Naive B cell (primary cell): ENCODE measurements around the gene MINDY4. TPM values are rescaled to one million over a fixed set of nuclear protein-coding genes. Genes with fewer than 3 reads are reported as not detected.

Source experiments
- ATAC-seq, 2 donors: fragments of 150-1000 bp; cut with Tn5 transposase; 2 replicates each; pipeline ENCODE4 v1.10.0; 2021; ENCODE audit warnings: low read depth in 2 of 2, mild to moderate bottlenecking in 2 of 2, moderate library complexity in 2 of 2
- DNase-seq: peaks from one replicate; pipeline ENCODE4 v3.0.0; 2022
- H3K27ac Mint-ChIP-seq, 6 donors: one replicate each; pipeline ENCODE4 v1.8.0; 2020 to 2022; ENCODE audit warnings: mild to moderate bottlenecking in 6 of 6, mixed read lengths in 6 of 6, moderate library complexity in 5 of 6, inconsistent platforms in 2 of 6
- H3K27me3 Mint-ChIP-seq, 3 donors: one replicate each; pipeline ENCODE4 v1.8.0; 2021 to 2022; ENCODE audit warnings: mixed read lengths in 3 of 3, mild to moderate bottlenecking in 1 of 3
- H3K36me3 Mint-ChIP-seq, 2 donors: one replicate each; pipeline ENCODE4 v1.8.0; 2020 to 2022; ENCODE audit warnings: mixed read lengths in 2 of 2, inconsistent platforms in 1 of 2, mild to moderate bottlenecking in 1 of 2
- H3K4me1 Mint-ChIP-seq, 3 donors: one replicate each; pipeline ENCODE4 v1.8.0; 2020 to 2022; ENCODE audit warnings: mixed read lengths in 3 of 3, inconsistent platforms in 1 of 3, mild to moderate bottlenecking in 1 of 3, moderate library complexity in 1 of 3
- H3K4me3 Mint-ChIP-seq, 8 donors: one replicate each; pipeline ENCODE4 v1.8.0; 2020 to 2022; ENCODE audit warnings: mild to moderate bottlenecking in 8 of 8, mixed read lengths in 8 of 8, moderate library complexity in 8 of 8, inconsistent platforms in 2 of 8
- H3K9me3 Mint-ChIP-seq, 7 donors: one replicate each; pipeline ENCODE4 v1.8.0; 2020 to 2022; ENCODE audit warnings: mixed read lengths in 7 of 7, mild to moderate bottlenecking in 5 of 7, inconsistent platforms in 2 of 7, moderate library complexity in 1 of 7
- polyA plus RNA-seq, 6 donors: library from polyadenylated mRNA; unstranded; fragments of 300-500 nt; fragmentation: Illumina TruSeq; gene quantifications; one replicate each; pipeline ENCODE4 v1.2.3, GENCODE V29; 2021; ENCODE audit warnings: low read depth in 6 of 6

Gene MINDY4
- polyA plus RNA-seq, 6 donors from 2014 or later: 0.14 to 0.16 TPM; not detected in 4

DNA sequence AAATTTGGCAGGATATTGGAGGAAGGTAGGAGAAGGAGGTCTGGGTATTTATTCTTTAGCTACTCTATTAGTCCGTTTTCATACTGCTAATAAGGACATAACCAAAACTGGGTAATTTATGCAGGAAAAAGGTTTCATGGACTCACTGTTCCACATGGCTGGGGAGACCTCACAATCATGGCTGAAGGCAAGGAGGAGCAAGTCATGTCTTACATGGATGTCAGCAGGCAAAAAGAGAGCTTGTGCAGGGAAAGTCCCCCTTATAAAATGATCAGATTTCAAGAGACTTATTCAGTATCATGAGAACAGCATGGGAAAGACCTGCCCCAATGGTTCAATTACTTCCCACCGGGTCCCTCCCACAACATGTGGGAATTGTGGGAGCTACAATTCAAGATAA, 21.2 kb upstream of the MINDY4 start:
- no peaks in the 10 kb centered on the region for H3K4me1 Mint-ChIP-seq
- no peak overlapping the region for H3K4me3 Mint-ChIP-seq
- peaks cover 4 to 13% (median 6%) of the 10 kb centered on the region in 7 donors for H3K9me3 Mint-ChIP-seq
- no peaks in the 10 kb centered on the region for H3K36me3 Mint-ChIP-seq
- H3K27ac Mint-ChIP-seq: peak overlapping the region in 1 of 6 donors; percentile 64
- ATAC-seq (no peak), DNase-seq (no peak)
- H3K27me3 Mint-ChIP-seq: peaks cover 0 to 15% (median 0%) of the 10 kb centered on the region in 3 donors

DNA sequence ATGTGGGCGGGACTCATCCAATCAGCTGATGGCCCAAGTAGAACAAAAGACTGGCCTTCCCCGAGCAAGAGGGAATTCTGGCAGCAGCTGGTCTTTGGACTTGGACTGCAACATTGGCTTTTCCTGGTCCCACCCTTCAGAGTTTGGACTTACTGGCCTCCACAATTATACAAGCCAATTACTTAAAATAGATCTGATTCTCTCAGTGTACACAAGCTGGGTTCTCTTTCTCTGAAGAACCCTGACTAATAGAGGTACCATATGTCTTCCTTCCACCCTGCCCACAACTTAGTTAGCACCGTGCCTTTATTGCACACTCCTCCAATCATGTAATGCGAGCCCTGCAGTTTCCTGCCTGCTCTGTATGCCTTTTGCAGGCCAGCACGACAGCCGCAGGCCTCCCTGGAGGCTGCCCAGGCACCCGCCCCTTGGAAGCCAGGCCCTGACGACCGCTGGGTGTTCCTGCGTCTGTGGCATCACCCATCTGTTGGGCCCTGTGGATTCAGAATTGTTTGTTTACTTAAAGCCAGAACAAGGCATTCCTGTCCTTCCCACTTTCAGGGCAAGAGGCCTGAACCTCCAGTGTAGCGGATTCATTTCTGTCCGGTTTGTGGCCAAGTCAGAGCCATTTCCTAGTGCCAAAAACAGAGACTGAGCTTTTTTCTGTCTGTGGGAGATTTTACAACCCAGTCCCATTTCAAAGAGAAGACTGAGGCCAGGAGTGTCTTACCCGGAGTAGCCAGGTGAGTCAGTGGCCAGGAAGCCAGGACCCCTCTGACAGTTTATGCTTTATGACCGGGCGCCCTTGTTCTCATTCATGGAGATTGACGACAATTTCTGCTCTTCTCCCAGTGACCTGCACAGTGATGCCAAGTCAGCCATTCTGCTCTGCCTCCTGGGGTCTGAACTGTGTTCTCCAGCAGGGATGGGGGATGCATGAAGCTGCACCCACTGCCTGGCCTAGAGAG, 20.2 kb upstream of the MINDY4 start:
- H3K9me3 Mint-ChIP-seq: peaks cover 4 to 13% (median 6%) of the 10 kb centered on the region in 7 donors

GRCh38 chr7:30751696-30752273, 19.4 kb upstream of the MINDY4 start, which contains the start of gene INMT:
INMT (plus strand) TSS chr7:30752135; CDS start chr7:30752151, 16 bp downstream.
- H3K4me1 Mint-ChIP-seq: no peaks in the 10 kb centered on the region
- H3K4me3 Mint-ChIP-seq: no peak within 1 kb of the TSS
- H3K27me3 Mint-ChIP-seq: peaks cover 0 to 10% (median 0%) of the 10 kb centered on the region in 3 donors
- H3K27ac Mint-ChIP-seq: peak within 1 kb of the TSS in 1 of 6 donors; percentile 22
- DNase-seq: no peak
- ATAC-seq: no peak
- H3K36me3 Mint-ChIP-seq: no peaks in the 10 kb centered on the region
- peaks cover 4 to 13% (median 6%) of the 10 kb centered on the region in 7 donors for H3K9me3 Mint-ChIP-seq

More for the DNA sequence above, 20.2 kb upstream of the MINDY4 start:
- Mint-ChIP-seq H3K4me1 (no peaks in the 10 kb centered on the region), H3K27ac (no peak overlapping the region), H3K36me3 (no peaks in the 10 kb centered on the region), H3K27me3 (peaks cover 0 to 10% (median 0%) of the 10 kb centered on the region in 3 donors), H3K4me3 (no peak overlapping the region)
- ATAC-seq: no peak
- DNase-seq: no peak

GRCh38 chr7:30752484-30752883, 18.7 kb upstream of the MINDY4 start:
- Mint-ChIP-seq H3K27me3 (peaks cover 4 to 17% (median 6%) of the 10 kb centered on the region in 3 donors), H3K4me1 (peaks cover 0 to 3% (median 0%) of the 10 kb centered on the region in 3 donors), H3K4me3 (no peak overlapping the region), H3K27ac (peak overlapping the region in 1 of 6 donors; percentile 22), H3K9me3 (peaks cover 4 to 13% (median 6%) of the 10 kb centered on the region in 7 donors), H3K36me3 (no peaks in the 10 kb centered on the region)
- DNase-seq (no peak), ATAC-seq (no peak)

GRCh38 chr7:30752979-30753378, 18.2 kb upstream of the MINDY4 start:
- no peak for ATAC-seq
- Mint-ChIP-seq H3K9me3 (peaks cover 4 to 13% (median 6%) of the 10 kb centered on the region in 7 donors), H3K27ac (peak overlapping the region in 1 of 6 donors; percentile 80), H3K4me3 (no peak overlapping the region), H3K4me1 (peaks cover 0 to 3% (median 0%) of the 10 kb centered on the region in 3 donors), H3K36me3 (no peaks in the 10 kb centered on the region), H3K27me3 (peaks cover 6 to 20% (median 8%) of the 10 kb centered on the region in 3 donors)
- no peak for DNase-seq

- no peak for DNase-seq
- H3K4me3 Mint-ChIP-seq: no peak overlapping the region
- no peak for ATAC-seq
- H3K4me1 Mint-ChIP-seq: peaks cover 0 to 3% (median 0%) of the 10 kb centered on the region in 3 donors
- H3K27ac Mint-ChIP-seq: no peak overlapping the region
- peaks cover 8 to 24% (median 8%) of the 10 kb centered on the region in 3 donors for H3K27me3 Mint-ChIP-seq
- H3K9me3 Mint-ChIP-seq: peaks cover 4 to 12% (median 6%) of the 10 kb centered on the region in 7 donors
- H3K36me3 Mint-ChIP-seq: no peaks in the 10 kb centered on the region
Measured at GRCh38 chr7:30754315-30754877, 16.8 kb upstream of the MINDY4 start.

GRCh38 chr7:30755384-30756154, 15.6 kb upstream of the MINDY4 start:
- H3K36me3 Mint-ChIP-seq: no peaks in the 10 kb centered on the region
- peaks cover 0 to 3% (median 0%) of the 10 kb centered on the region in 3 donors for H3K4me1 Mint-ChIP-seq
- ATAC-seq: no peak

DNA sequence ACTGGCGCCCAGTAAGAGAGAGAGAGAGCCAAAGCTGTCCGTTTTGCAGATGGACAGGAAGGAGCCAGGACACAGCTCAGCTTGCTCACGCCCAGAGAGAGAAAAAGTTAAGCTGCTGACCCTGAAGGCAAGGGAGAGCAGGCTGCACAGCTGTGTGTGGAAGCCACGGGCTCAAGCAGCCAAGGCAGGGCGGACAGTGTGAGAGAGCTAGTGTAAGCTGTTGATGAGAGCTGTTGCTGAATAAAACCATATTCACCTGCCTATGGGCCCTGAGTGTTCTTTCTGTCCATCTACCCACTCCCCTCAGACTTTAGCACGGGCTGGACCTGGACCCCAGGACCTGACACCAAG, 13.9 kb upstream of the MINDY4 start:
- H3K9me3 Mint-ChIP-seq: peaks cover 0 to 6% (median 0%) of the 10 kb centered on the region in 7 donors
- peak overlapping the region in 1 of 6 donors; percentile 85 for H3K27ac Mint-ChIP-seq
- no peak for DNase-seq
- peaks cover 0 to 3% (median 0%) of the 10 kb centered on the region in 3 donors for H3K4me1 Mint-ChIP-seq
- no peak overlapping the region for H3K4me3 Mint-ChIP-seq
- no peaks in the 10 kb centered on the region for H3K36me3 Mint-ChIP-seq
- H3K27me3 Mint-ChIP-seq: peaks cover 15 to 45% (median 16%) of the 10 kb centered on the region in 3 donors
- ATAC-seq: no peak

More at GRCh38 chr7:30755384-30756154, 15.6 kb upstream of the MINDY4 start:
- DNase-seq: no peak
- peaks cover 15 to 35% (median 16%) of the 10 kb centered on the region in 3 donors for H3K27me3 Mint-ChIP-seq
- H3K27ac Mint-ChIP-seq: no peak overlapping the region
- no peak overlapping the region for H3K4me3 Mint-ChIP-seq
- H3K9me3 Mint-ChIP-seq: peaks cover 0 to 6% (median 2%) of the 10 kb centered on the region in 7 donors

DNA sequence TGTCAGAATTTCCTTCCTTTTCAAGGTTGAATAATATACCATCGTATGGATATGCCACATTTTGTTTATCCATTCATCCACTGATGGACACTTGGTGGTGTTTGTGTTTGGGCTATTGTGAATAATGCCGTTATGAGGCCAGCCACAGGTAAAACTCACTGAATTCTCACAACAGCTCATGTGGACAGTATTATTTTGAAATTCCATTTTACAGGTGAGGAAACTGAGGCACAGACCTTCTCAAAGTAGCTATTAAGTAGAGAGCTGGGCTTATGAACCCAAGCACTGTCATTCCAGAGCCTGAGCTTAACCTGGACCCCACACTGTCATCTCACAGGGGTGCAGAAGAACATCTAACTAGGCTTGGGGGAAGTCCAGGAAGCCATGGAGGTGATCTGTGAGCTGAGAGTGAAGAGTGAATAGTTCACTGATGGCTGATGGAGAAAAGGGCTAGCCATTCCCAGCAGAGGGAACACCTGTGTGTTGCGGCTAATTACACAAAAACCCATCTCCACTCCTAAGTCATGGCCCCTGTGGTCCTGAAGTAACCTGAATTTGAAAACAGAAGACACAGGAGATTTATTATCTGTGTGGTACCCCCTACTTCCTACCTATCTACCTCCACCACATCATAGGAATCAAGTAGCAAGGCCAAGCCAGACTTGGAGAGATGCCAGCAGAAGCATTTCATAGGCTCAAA, 10.6 kb upstream of the MINDY4 start:
- DNase-seq: no peak
- ATAC-seq: no peak
- H3K27me3 Mint-ChIP-seq: peaks cover 15 to 35% (median 16%) of the 10 kb centered on the region in 3 donors
- no peaks in the 10 kb centered on the region for H3K36me3 Mint-ChIP-seq
- H3K4me3 Mint-ChIP-seq: no peak overlapping the region
- H3K9me3 Mint-ChIP-seq: peaks cover 0 to 2% (median 0%) of the 10 kb centered on the region in 7 donors
- peaks cover 0 to 3% (median 0%) of the 10 kb centered on the region in 3 donors for H3K4me1 Mint-ChIP-seq
- peak overlapping the region in 1 of 6 donors; percentile 57 for H3K27ac Mint-ChIP-seq

- no peak overlapping the region for H3K27ac Mint-ChIP-seq
- H3K9me3 Mint-ChIP-seq: peaks cover 0 to 2% (median 0%) of the 10 kb centered on the region in 7 donors
- peaks cover 15 to 35% (median 16%) of the 10 kb centered on the region in 3 donors for H3K27me3 Mint-ChIP-seq
- no peak for DNase-seq
- H3K4me3 Mint-ChIP-seq: peak overlapping the region in 1 of 8 donors; percentile 15
- H3K36me3 Mint-ChIP-seq: no peaks in the 10 kb centered on the region
- H3K4me1 Mint-ChIP-seq: peaks cover 0 to 3% (median 0%) of the 10 kb centered on the region in 3 donors
- ATAC-seq: no peak
Measured at GRCh38 chr7:30761214-30762156, 9.7 kb upstream of the MINDY4 start.
